ENCODE data around the gene TIMM44. TPM values are rescaled to one million over a fixed set of nuclear protein-coding genes. Genes with fewer than 3 reads are reported as not detected.

The TIMM44 gene
- total and polyA plus RNA-seq, 2 of the 8 experiments (the other 6 are each of a cell fraction or from before 2014, with no cell fraction given): 131 to 150 TPM

GRCh38 chr19:7926727-7927604 lies 16.5 kb downstream of the TIMM44 start:
- H4K91ac ChIP-seq (replicated peaks; ENCODE audit: insufficient read length, low read length): no peak overlapping the region
- H3K27ac ChIP-seq (ENCODE audit: low read depth, low read length): no peak overlapping the region
- H3K56ac ChIP-seq (replicated peaks; ENCODE audit: insufficient read length, low read depth, low read length): no peak overlapping the region
- H3K79me2 ChIP-seq (ENCODE audit: control insufficient read depth in 1 of 2, insufficient read depth in 2 of 2, low read length in 2 of 2): no peaks in the 10 kb centered on the region
- H3K4me2 ChIP-seq (ENCODE audit: insufficient read depth in 1 of 2, low read depth in 2 of 2, low read length in 2 of 2): peak overlapping the region; percentile 4 to 91; a peak in 2 of 4 replicates
- H4K5ac ChIP-seq (ENCODE audit: insufficient read length, low read depth, low read length): no peak overlapping the region
- no peaks in the 10 kb centered on the region for H3K9me3 ChIP-seq (ENCODE audit: insufficient read depth in 2 of 2, low read depth in 1 of 2, low read length in 1 of 2)
- peaks cover 8 to 20% of the 10 kb centered on the region in 2 experiments for H4K20me1 ChIP-seq (replicated peaks in 1 of 2; ENCODE audit: control insufficient read depth in 1 of 2, insufficient read depth in 2 of 2, low read length in 2 of 2)
- DNase-seq (ENCODE audit: low read depth in 1 of 2, low spot score in 2 of 2) (no peak), FAIRE-seq (no peak)
- peak overlapping the region; percentile 84; the same call in 1 of the 2 replicates for H4K8ac ChIP-seq (ENCODE audit: extremely low read depth, insufficient read depth, low read length)
- no peaks in the 10 kb centered on the region for H3K79me1 ChIP-seq (ENCODE audit: low read depth, low read length)
- H3K23me2 ChIP-seq (ENCODE audit: low read depth, low read length): peaks cover 4% of the 10 kb centered on the region; the same call in 1 of the 2 replicates
- no peak overlapping the region for H3K9ac ChIP-seq (replicated peaks in 1 of 4; ENCODE audit: extremely low read depth in 1 of 4, low read depth in 3 of 4, low read length in 3 of 4)
- peak overlapping the region in 1 of 4 experiments; percentile 59; a peak in 1 of 8 replicates for H3K4me3 ChIP-seq (ENCODE audit: extremely low read depth in 1 of 4, insufficient read depth in 2 of 4, low read depth in 3 of 4, low read length in 4 of 4)
- H3K18ac ChIP-seq (ENCODE audit: extremely low read depth, low read length): no peak overlapping the region
- H2BK12ac ChIP-seq (ENCODE audit: low read depth, low read length): no peak overlapping the region
- CTCF ChIA-PET (ENCODE audit: partially characterized antibody): interaction anchor here (0.7 to 1.9 kb wide), 14 partner anchors 9 to 74 kb away, joined by 3 to 10 read pairs (median 4); partner anchors contain the start of gene TGFBR3L
- H3K36me3 ChIP-seq (ENCODE audit: control insufficient read depth in 2 of 4, insufficient read depth in 4 of 4, low read length in 3 of 4): peaks cover 3 to 17% (median 11%) of the 10 kb centered on the region in 4 experiments; a peak in 6 of 8 replicates
- H2BK120ac ChIP-seq (replicated peaks; ENCODE audit: low read depth, low read length): no peak overlapping the region
- no peak overlapping the region for H3K23ac ChIP-seq (ENCODE audit: insufficient read length)
- H3K4me1 ChIP-seq (replicated peaks in 1 of 4; ENCODE audit: control insufficient read depth in 3 of 4, insufficient read depth in 4 of 4, low read length in 3 of 4): peaks cover 0 to 8% (median 2%) of the 10 kb centered on the region in 4 experiments; a peak in 5 of 7 replicates
- 93% methylated on average over 25 of the region's 32 CpGs; no CpG with 5 or more reads in 1 of the 2 experiments for WGBS, 2 experiments (ENCODE audit: extremely low coverage in 1 of 2, insufficient coverage in 1 of 2, insufficient read length in 1 of 2, insufficient replicate concordance in 2 of 2, low coverage in 1 of 2, low lambda C conversion rate in 2 of 2, missing lambda C conversion rate in 1 of 2)
- H2BK15ac ChIP-seq (ENCODE audit: low read length): no peak overlapping the region
- no peak overlapping the region for H2BK20ac ChIP-seq (ENCODE audit: low read length)
- H3K4ac ChIP-seq (replicated peaks; ENCODE audit: insufficient read length, low read depth, low read length): no peak overlapping the region
- H2AFZ ChIP-seq (ENCODE audit: low read length): no peak overlapping the region
- H2AK5ac ChIP-seq (ENCODE audit: low read depth, low read length): no peak overlapping the region
- TF ChIP-seq USF2 (IDR thresholded peaks at IDR 0.05; ENCODE audit: low read length) (no peak), CHD1 (IDR thresholded peaks at IDR 0.05; ENCODE audit: low read depth, low read length) (no peak), SP4 (IDR thresholded peaks at IDR 0.05; ENCODE audit: low read length) (no peak), EP300 (IDR thresholded peaks at IDR 0.05; ENCODE audit: borderline replicate concordance in 1 of 2, low read depth in 2 of 2, low read length in 2 of 2) (no peak), PHF8 (conservative IDR thresholded peaks at IDR 0.05; ENCODE audit: low read depth, low read length) (no peak), TBP (IDR thresholded peaks at IDR 0.05; ENCODE audit: low read depth, low read length) (no peak), TCF12 (IDR thresholded peaks at IDR 0.05; ENCODE audit: low read depth, low read length) (no peak), KDM4A (IDR thresholded peaks at IDR 0.05; ENCODE audit: low read depth, low read length, severe bottlenecking) (no peak), SIX5 (IDR thresholded peaks at IDR 0.05; ENCODE audit: low read depth, low read length) (no peak), SIN3A (conservative IDR thresholded peaks at IDR 0.05 in 1 of 2, IDR thresholded peaks at IDR 0.05 in 1 of 2; ENCODE audit: low read depth in 1 of 2, low read length in 2 of 2) (no peak)
- POLR2A ChIA-PET (ENCODE audit: partially characterized antibody): interaction anchor here (0.7 to 10.4 kb wide), 13 partner anchors 9 to 223 kb away, joined by 3 to 205 read pairs (median 4); partner anchors contain the start of genes FBN3, TGFBR3L and TIMM44
- H3K27me3 ChIP-seq (replicated peaks in 1 of 4; ENCODE audit: control insufficient read depth in 3 of 4, extremely low read depth in 1 of 4, insufficient read depth in 3 of 4, low read length in 3 of 4): no peaks in the 10 kb centered on the region
- no peak overlapping the region for H2BK5ac ChIP-seq (ENCODE audit: low read depth, low read length)
- no peak overlapping the region for H3K14ac ChIP-seq (ENCODE audit: insufficient read length)
